HG03457 (cell line): ENCODE results near the gene TRIM32.

ENCODE experiments used
- ATAC-seq: cut with Tn5 transposase; IDR thresholded peaks from one replicate; pipeline ENCODE4 v1.9.1; 2021; ENCODE audit warnings: moderate number of reproducible peaks; ENCODE audit not compliant: unreplicated experiment

Gene TRIM32

GRCh38 chr9:116687074-116687753, at the start of gene TRIM32:
Gene TRIM32 (plus strand): TSS chr9:116687305. CDS start chr9:116697743, 10,438 bp downstream.
- ATAC-seq: peak; percentile 100

DNA sequence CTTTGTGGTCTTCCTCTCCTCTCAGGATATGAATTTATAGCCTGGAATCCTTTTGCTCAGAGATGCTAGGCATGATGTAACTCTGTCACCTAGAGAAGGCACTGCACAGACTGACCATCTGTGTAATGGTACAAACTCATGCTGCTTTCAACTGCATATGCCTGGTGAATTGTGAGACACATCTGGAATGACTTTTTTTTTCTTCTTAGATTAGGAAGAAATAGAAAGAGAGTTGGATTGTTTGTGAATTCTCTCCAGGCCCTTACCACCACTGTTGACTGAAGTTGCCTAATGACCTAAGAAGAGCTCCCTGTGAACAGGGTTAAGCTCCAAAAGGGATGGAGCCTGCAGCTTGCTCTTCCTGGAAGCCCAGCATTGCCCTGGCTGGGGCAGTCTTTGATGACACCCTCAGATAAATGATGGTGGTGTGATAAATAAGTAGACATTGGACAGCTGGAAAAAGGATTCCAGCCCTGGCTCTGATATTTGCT, 47.8 kb upstream of the TRIM32 start:
- no peak for ATAC-seq

DNA sequence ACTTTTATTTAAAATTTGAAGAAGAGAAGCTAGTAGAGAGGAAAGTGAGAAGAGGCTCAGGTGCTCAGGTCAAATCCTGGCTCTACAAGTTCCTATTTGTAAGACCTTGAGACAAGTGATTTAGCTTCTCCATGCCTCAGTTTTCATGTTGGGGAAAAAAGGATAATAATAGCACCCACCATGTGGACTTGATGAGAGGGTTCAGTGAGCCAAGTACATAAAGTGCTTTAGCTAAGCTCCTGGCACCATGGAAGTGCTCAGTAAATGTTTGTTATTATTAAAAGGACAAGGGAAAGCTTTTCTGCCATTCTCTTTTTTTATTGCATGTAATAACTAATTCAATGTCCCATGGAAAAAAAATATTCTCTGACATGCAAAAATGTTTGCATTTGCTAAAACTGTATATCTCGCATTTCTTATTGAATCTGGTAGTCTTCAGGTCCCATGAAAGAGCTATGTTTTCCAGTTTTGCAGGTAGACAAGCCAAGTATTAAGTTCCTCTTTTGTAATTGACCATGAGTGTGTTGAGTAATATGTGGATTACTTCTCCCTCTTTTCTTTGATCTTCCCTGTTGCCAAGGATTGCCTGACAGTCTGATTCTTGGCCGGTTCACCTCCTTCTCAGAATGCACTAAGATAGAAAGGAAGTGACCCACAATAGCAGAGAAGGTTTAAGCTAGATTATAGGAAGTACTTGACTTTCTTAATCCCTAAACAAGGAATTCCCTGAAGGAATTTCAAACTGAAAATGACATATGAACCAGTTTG, 45.6 kb upstream of the TRIM32 start:
- no peak for ATAC-seq

GRCh38 chr9:116643691-116644090, 43.4 kb upstream of the TRIM32 start:
- no peak for ATAC-seq

DNA sequence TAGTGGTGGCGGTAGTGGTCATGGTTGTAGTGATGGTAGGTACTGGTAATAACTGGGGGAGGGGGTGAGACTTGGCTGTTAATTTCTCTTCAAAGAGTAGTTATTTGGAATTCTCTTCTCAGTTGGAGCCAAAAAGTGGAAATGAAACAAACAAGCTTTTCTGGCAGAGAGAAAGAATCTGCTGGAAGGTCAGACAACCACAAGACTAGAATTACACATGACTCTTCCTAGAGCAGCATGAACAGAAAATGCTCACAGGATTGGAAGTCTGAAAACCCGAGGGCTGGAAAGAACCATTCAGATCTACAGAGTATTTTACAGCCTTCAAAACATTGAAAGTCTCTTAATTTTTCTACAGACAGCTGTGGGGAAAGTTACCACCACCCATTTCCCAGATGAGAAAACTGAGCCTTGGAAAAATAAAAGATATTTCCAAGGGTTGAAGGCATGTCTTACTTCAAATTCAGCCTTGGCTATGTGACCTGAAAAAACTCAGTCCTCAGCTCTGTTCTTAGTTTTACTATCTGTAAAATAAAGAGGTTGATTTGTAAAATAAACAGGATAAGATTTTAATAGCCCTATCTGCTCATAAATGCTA, 42.9 kb upstream of the TRIM32 start:
- no peak for ATAC-seq

DNA sequence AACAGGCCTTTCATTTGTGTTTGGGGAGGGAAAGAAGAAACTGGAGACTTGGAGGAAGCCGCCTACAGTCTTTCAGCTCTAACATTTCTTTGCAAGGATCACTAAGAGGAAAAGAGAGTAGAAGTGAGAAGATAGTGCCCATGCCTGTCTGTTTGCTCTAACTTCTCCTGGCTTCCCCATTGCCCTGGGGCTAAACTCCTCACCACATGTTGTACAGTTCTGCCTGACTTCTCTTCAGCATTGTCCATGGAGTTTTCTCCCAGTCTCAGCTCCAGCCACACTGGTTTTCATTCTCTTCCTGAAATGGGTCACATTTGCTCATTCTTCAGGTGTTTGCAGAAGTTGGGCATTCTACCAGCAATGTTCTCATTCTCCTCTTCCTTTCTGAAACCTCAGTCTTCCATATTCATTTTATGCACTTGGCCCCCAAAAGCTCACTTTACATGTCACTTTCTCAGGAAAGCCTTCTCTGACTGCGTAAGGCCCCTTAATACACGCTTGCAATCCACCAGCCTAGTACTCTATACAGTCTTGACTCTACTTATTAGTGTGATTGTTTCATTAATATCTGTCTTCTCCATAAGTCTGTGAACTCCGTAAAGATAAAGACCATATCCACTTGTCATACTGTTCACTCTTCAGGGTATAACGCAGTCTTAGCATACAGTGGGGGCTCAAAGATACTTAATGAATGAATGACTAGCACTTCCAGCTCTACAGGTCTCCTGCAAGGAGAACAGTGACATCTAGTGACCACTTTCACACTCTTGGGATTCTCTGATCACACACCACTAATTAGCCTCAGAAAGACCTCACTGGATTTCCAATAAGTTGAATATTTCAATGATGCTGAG, 40.2 kb upstream of the TRIM32 start:
- ATAC-seq: no peak

GRCh38 chr9:116647515-116647809, 39.6 kb upstream of the TRIM32 start:
- ATAC-seq: no peak

DNA sequence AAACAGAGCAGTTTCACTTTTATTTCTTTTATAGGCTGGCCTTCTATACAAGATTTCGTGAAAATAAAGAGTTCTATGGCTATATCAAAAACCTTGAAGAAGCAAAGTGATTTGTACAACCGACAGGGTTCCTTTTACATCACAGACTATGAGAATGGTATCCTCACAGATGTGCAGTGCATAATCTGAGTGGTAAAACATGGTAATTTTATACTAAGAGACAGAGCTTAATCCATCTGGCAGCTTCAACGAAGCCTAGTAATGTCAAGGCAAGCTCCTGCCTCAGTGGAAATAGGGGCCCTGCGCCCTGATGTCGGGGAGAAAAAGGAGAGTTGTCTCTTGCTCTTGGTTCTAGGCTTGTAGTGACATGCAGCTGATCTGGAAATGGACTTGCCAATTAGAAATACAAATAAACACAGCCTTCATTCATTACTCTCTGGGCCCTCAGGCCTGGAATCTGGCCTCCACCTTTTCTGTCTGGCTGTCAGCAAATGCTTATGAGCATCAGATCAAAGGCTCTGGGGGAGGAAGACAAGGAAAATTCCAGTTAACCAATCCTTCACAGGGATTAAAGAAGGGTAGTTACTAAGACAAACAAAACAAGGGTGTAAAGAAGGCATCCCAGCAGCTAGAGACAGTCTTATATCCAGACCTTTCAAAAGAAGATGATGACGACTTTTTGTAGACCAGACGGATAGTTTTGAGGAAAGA, 33.6 kb upstream of the TRIM32 start:
- ATAC-seq: no peak

- ATAC-seq: no peak
These were observed 33.1 kb upstream of the TRIM32 start for GRCh38 chr9:116654059-116654355.

- ATAC-seq: no peak
These were observed 30.6 kb upstream of the TRIM32 start for GRCh38 chr9:116656501-116656971.

DNA sequence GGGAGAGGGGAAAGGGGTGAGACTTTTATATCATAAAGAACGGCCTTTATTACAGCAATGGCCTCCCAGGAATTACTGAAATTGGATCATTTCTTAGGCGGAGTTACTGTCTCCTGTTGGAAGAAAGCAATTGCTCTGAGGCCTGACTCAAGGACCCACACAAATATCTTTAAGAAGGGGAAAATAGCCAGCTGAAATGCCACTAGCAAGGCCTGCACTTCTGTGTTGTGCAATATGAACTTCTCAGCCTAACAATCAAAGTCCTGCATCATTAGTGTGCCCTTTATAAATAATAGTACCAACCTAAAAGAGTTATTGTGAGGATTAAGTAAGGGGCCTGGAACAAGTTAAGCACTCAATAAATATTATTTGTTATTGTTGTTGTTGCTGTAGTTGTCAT, 30.1 kb upstream of the TRIM32 start:
- ATAC-seq: no peak

- ATAC-seq: no peak
These were observed 28.8 kb upstream of the TRIM32 start for GRCh38 chr9:116658265-116658664.

- ATAC-seq: peak; percentile 67
These were observed 25.8 kb upstream of the TRIM32 start for GRCh38 chr9:116661037-116661954.

- no peak for ATAC-seq
These were observed 24.3 kb upstream of the TRIM32 start for GRCh38 chr9:116662646-116663310.

GRCh38 chr9:116663581-116663980, 23.5 kb upstream of the TRIM32 start:
- no peak for ATAC-seq

GRCh38 chr9:116668970-116669695, 18.0 kb upstream of the TRIM32 start:
- ATAC-seq: no peak

GRCh38 chr9:116671605-116672004, 15.5 kb upstream of the TRIM32 start:
- ATAC-seq: peak; percentile 46

GRCh38 chr9:116673375-116673774, 13.7 kb upstream of the TRIM32 start:
- no peak for ATAC-seq
